PFSK-1 (cell line): Measurements from ENCODE around the gene NCBP2L.

Experiments used
- FOXP2 ChIP-seq: optimal IDR thresholded peaks from 2 replicates; pipeline ENCODE3; 2011; ENCODE audit warnings: borderline replicate concordance, control low read depth, inconsistent platforms; ENCODE audit not compliant: insufficient read depth; ENCODE audit errors: extremely low read length, extremely low read depth
- POLR2AphosphoS5 ChIP-seq: IDR thresholded peaks from 2 replicates; pipeline ENCODE4 v1.6.1; 2012; ENCODE audit warnings: low read depth, mild to moderate bottlenecking, control low read depth, low read length, moderate library complexity
- REST ChIP-seq, 2 experiments: IDR thresholded peaks; 2 replicates each; pipeline versions ENCODE4 v1.6.1 to v1.8.0; 2011 to 2012; ENCODE audit warnings: low read depth in 2 of 2, low read length in 2 of 2, control low read depth in 1 of 2, inconsistent platforms in 1 of 2, mild to moderate bottlenecking in 1 of 2, moderate library complexity in 1 of 2; ENCODE audit not compliant: insufficient read depth in 1 of 2
- SIN3A ChIP-seq: IDR thresholded peaks from 2 replicates; pipeline ENCODE4 v1.6.1; 2012; ENCODE audit warnings: mild to moderate bottlenecking, low read length, moderate library complexity, borderline replicate concordance; ENCODE audit not compliant: insufficient read depth
- TAF1 ChIP-seq: IDR thresholded peaks from 2 replicates; pipeline ENCODE4 v1.6.1; 2012; ENCODE audit warnings: low read length, control low read depth, borderline replicate concordance; ENCODE audit not compliant: insufficient read depth

- TF ChIP-seq REST (IDR thresholded peaks at IDR 0.05; ENCODE audit: insufficient read depth in 1 of 2, low read depth in 2 of 2, low read length in 2 of 2) (no peak), POLR2AphosphoS5 (no peak), SIN3A (no peak), TAF1 (no peak), FOXP2 (no peak)
These were observed 641 bp upstream of the NCBP2L start for GRCh38 chrX:107776649-107777535.
